Measurements from ENCODE around the gene TNS1. TPM values are rescaled to one million over a fixed set of nuclear protein-coding genes. Genes with fewer than 3 reads are reported as not detected.

The TNS1 gene
- total RNA-seq, 3 donors from 2014 or later (not counting 1 experiment from before 2014, with no cell fraction given) = 1.1 to 3.0 (median 2.1) TPM

DNA sequence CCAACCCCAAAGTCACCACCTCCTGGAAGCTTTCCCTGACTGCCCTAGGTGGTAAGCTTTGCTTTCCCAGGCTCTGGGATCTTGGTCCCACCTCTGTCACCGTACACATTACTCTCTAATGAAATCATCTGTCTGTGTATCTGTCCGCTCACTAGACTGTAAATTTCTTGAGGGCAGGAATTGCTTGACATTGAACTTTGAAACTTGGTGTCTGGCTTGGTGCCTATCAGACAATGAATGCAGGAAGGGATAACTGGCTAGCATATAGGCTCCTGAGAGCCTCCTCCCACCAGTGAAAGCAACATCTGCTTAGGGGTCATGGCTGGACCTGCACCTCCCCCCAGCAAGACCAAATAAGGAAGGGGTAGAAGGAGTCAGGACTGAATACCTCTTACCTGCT, 155.7 kb downstream of the TNS1 start:
- Mint-ChIP-seq H3K4me1 (no peaks in the 10 kb centered on the region), H3K9me3 (no peaks in the 10 kb centered on the region), H3K36me3 (no peaks in the 10 kb centered on the region), H3K27me3 (ENCODE audit: low read depth in 2 of 2) (peaks cover 0 to 5% of the 10 kb centered on the region in 2 donors), H3K27ac (no peak overlapping the region), H3K4me3 (no peak overlapping the region)
- no peaks in the 10 kb centered on the region for H3K27me3 ChIP-seq (ENCODE audit: control insufficient read depth, insufficient read depth, low read length)
- 95% methylated on average over 2 of the region's 2 CpGs for WGBS (ENCODE audit: insufficient coverage)
- TF ChIP-seq CTCF (IDR thresholded peaks at IDR 0.05) = no peak
- DNase-seq (no peak), ATAC-seq (no peak)
- peaks cover 6% of the 10 kb centered on the region for H3K9me3 ChIP-seq (ENCODE audit: control insufficient read depth, insufficient read depth, low read length)
- H3K27ac ChIP-seq (ENCODE audit: low read length) = no peak overlapping the region
- H3K4me3 ChIP-seq (ENCODE audit: low read length) = no peak overlapping the region
- H3K36me3 ChIP-seq (ENCODE audit: control insufficient read depth, insufficient read depth, low read length) = no peaks in the 10 kb centered on the region
- intact Hi-C loops (cut with micrococcal nuclease) = no loop called here
- peaks cover 10% of the 10 kb centered on the region for H3K4me1 ChIP-seq (ENCODE audit: control insufficient read depth, insufficient read depth, low read length)

- ATAC-seq (no peak), DNase-seq (no peak)
- WGBS (ENCODE audit: insufficient coverage) = 69% methylated on average over 3 of the region's 3 CpGs
- intact Hi-C loops (cut with micrococcal nuclease) = no loop called here
- peaks cover 0 to 3% of the 10 kb centered on the region in 2 donors for H3K27me3 Mint-ChIP-seq (ENCODE audit: low read depth in 2 of 2)
- H3K4me1 Mint-ChIP-seq = no peaks in the 10 kb centered on the region
- no peaks in the 10 kb centered on the region for H3K27me3 ChIP-seq (ENCODE audit: control insufficient read depth, insufficient read depth, low read length)
- no peak overlapping the region for H3K27ac ChIP-seq (ENCODE audit: low read length)
- H3K36me3 ChIP-seq (ENCODE audit: control insufficient read depth, insufficient read depth, low read length) = no peaks in the 10 kb centered on the region
- H3K4me3 ChIP-seq (ENCODE audit: low read length) = no peak overlapping the region
- H3K4me3 Mint-ChIP-seq = no peak overlapping the region
- H3K9me3 ChIP-seq (ENCODE audit: control insufficient read depth, insufficient read depth, low read length) = peaks cover 6% of the 10 kb centered on the region
- no peak overlapping the region for H3K27ac Mint-ChIP-seq
- peaks cover 7% of the 10 kb centered on the region for H3K4me1 ChIP-seq (ENCODE audit: control insufficient read depth, insufficient read depth, low read length)
- no peaks in the 10 kb centered on the region for H3K9me3 Mint-ChIP-seq
- no peaks in the 10 kb centered on the region for H3K36me3 Mint-ChIP-seq
- TF ChIP-seq CTCF (IDR thresholded peaks at IDR 0.05) = no peak
These were observed 156.5 kb downstream of the TNS1 start for GRCh38 chr2:217846321-217846743.

GRCh38 chr2:217845301-217845700, 157.5 kb downstream of the TNS1 start:
- Histone ChIP-seq H3K4me3 (ENCODE audit: low read length) (no peak overlapping the region), H3K27ac (ENCODE audit: low read length) (no peak overlapping the region), H3K9me3 (ENCODE audit: control insufficient read depth, insufficient read depth, low read length) (peaks cover 6% of the 10 kb centered on the region), H3K4me1 (ENCODE audit: control insufficient read depth, insufficient read depth, low read length) (peaks cover 3% of the 10 kb centered on the region), H3K27me3 (ENCODE audit: control insufficient read depth, insufficient read depth, low read length) (no peaks in the 10 kb centered on the region), H3K36me3 (ENCODE audit: control insufficient read depth, insufficient read depth, low read length) (no peaks in the 10 kb centered on the region)
- H3K27ac Mint-ChIP-seq = no peak overlapping the region
- ATAC-seq = no peak
- no peak for DNase-seq
- no peak for TF ChIP-seq CTCF (IDR thresholded peaks at IDR 0.05)
- no peaks in the 10 kb centered on the region for H3K36me3 Mint-ChIP-seq
- intact Hi-C loops (cut with micrococcal nuclease) = no loop called here
- no peaks in the 10 kb centered on the region for H3K27me3 Mint-ChIP-seq (ENCODE audit: low read depth in 2 of 2)
- H3K4me1 Mint-ChIP-seq = no peaks in the 10 kb centered on the region
- H3K4me3 Mint-ChIP-seq = no peak overlapping the region
- WGBS (ENCODE audit: insufficient coverage) = 100% methylated on average over 1 of the region's 1 CpG
- no peaks in the 10 kb centered on the region for H3K9me3 Mint-ChIP-seq

DNA sequence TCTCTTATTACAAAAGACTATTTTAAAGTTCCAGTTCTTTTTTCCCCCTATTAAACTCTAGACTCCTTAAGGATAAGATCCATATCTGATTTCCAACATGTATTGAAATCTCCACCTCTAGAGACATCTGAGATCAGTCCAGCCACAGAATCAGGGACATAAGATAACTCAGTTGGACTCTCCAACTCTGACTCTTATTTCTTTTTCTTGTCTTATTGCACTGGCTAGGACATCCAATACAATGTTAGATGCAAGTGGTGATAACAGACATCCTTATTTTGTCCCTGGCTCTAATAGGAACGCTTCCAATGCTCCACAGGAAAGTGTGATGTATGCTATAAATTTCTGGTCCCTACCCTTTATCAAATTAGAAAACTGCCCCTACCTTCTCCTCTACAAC, 158.1 kb downstream of the TNS1 start:
- Histone ChIP-seq H3K27ac (ENCODE audit: low read length) (no peak overlapping the region), H3K9me3 (ENCODE audit: control insufficient read depth, insufficient read depth, low read length) (peaks cover 6% of the 10 kb centered on the region), H3K27me3 (ENCODE audit: control insufficient read depth, insufficient read depth, low read length) (no peaks in the 10 kb centered on the region), H3K4me1 (ENCODE audit: control insufficient read depth, insufficient read depth, low read length) (no peaks in the 10 kb centered on the region), H3K4me3 (ENCODE audit: low read length) (no peak overlapping the region), H3K36me3 (ENCODE audit: control insufficient read depth, insufficient read depth, low read length) (no peaks in the 10 kb centered on the region)
- TF ChIP-seq CTCF (IDR thresholded peaks at IDR 0.05) = no peak
- Mint-ChIP-seq H3K36me3 (no peaks in the 10 kb centered on the region), H3K27me3 (ENCODE audit: low read depth in 2 of 2) (no peaks in the 10 kb centered on the region), H3K9me3 (no peaks in the 10 kb centered on the region), H3K27ac (no peak overlapping the region), H3K4me3 (no peak overlapping the region), H3K4me1 (no peaks in the 10 kb centered on the region)
- ATAC-seq (no peak), DNase-seq (no peak)
- intact Hi-C loops (cut with micrococcal nuclease) = no loop called here
- WGBS (ENCODE audit: insufficient coverage) = no CpG with 5 or more reads among the region's 1 CpG
